NCI-H2029 (cell line): Measurements from ENCODE around the gene SLX4IP.

ENCODE experiments used
- DNase-seq: peaks from one replicate; lab custom pipeline; 2025; lab: John Stamatoyannopoulos, UW

SLX4IP gene

GRCh38 chr20:10635476-10636208 is 200.5 kb downstream of the SLX4IP start:
- no peak for DNase-seq

GRCh38 chr20:10636326-10636818 is 201.3 kb downstream of the SLX4IP start:
- DNase-seq = no peak

- DNase-seq = no peak
Measured at GRCh38 chr20:10637031-10637559, 202.0 kb downstream of the SLX4IP start.

DNA sequence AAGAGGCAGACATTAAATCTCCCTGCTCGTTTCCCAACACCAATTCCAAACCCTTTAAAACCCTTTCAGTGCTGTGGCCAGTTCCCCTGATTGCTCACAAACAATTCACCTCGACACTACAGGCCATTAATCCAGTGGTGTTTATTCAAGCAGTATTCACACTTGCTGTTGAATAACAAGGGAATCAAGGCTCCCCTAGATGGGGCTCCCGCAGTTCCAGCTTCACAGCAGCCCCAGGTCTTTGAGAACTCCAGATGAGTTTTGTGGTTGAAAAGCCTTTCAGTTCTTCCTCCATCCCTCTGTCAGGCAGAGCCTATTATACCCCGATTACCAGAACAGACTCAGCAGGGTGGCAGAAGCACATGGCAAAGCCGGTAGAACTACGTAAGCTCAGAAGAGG is 202.5 kb downstream of the SLX4IP start:
- no peak for DNase-seq

- no peak for DNase-seq
Measured at GRCh38 chr20:10639077-10639736, 204.1 kb downstream of the SLX4IP start.

DNA sequence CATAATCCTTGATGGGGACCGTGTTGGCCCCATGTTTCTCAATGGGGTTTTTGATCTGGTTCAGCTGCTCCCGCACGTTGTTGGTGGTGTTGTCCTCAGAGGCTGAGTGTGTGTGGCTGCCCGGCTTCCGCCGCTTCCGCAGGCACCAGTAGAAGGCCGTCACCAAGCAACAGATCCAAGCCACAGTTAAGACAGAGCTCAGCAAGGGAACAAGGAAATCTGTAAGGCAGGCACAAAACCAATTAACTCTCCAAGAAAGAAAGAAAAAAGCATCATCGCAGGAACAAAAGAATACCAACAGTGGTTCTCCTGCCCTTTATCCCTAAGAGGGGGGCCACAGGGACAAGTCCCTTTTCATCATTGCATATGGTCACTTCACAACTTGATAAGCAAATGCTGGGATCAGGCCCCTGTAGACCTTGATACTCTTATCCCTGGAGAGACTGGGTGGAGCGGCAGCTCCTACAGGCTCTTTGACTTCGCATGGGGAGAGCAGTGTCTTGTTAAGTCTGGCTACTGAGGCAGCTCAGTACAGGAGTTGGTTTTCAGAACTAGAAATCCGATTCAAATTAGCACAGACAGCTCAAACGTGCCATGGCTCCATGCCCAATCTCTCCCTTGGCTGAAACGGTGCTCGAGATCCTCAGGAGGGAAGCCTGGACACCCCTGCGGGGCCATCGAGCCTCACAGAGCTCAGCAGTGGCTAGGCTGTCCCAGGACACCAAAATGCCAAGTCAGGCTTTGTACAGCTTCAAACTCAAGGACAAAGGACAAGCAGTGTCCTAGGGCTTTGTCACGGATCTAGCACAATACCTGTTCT is 204.8 kb downstream of the SLX4IP start:
- no peak for DNase-seq

- DNase-seq = no peak
Measured at GRCh38 chr20:10640897-10641296, 205.8 kb downstream of the SLX4IP start.

- DNase-seq = no peak
Measured at GRCh38 chr20:10641467-10641866, 206.4 kb downstream of the SLX4IP start.

DNA sequence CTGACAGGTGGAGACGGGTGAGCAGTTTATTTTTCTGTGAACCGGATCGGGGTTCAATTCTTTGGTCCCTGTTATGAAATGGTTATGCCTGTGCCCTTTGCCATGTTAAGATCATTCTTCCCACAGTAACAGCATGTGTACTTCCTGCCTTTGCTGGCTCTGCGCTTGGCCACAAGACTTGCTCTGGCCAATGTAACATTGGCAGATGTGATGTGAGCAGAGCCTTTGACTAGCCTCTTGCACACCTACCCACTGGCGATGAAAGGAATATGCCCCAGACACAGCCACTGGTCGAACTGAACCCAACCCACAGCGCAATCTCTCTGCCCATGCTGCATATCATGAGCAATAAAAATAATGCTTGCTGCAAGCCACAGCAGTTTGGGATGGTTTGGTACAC is 206.8 kb downstream of the SLX4IP start:
- DNase-seq = no peak

DNA sequence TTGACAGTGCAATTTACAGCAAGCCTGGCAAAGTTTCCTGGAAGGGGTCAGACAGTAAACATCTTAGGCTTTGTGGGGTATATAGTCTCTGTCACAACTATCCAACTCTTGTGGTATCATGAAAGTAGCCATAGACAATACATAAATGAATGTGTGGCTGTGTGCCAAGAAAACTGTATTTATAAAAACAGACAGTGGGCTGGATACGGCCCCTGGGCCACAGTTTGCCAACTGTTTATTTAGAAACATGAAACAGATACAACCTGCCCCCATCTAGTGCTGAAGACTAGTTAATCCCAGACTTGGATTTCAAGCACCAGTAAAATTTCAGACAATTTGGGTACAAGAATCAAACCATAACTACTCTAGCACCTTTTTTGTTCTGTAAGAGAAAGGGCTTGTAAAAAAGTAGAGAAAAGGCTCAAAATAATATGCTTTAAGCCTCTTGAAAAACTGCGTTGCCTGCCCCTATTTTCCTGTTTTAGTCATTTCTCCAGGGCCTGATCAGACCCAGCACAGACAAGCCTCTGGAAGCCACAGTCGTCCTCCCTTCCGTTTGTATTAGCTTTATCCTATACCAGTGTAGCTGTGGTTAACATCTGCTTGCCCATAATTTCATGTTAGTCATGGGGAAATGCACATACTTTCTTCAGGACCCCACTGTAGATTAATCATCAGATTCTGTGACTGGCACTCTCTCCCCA is 207.9 kb downstream of the SLX4IP start:
- no peak for DNase-seq

DNA sequence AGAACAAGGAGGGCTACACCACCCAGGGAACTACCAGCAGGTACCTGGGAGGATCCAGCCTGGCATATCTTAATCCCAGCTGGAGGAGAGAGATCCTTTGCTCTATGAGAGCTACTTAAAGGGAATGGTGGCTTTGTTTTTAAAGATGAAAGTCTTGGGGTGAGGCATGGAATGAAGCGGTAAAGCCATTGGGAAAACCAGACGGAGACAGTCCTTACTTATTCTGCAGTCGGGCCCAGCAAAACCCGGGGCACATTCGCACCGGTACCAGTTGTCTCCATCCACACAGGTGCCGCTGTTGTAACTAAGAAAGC is 208.4 kb downstream of the SLX4IP start:
- no peak for DNase-seq

DNA sequence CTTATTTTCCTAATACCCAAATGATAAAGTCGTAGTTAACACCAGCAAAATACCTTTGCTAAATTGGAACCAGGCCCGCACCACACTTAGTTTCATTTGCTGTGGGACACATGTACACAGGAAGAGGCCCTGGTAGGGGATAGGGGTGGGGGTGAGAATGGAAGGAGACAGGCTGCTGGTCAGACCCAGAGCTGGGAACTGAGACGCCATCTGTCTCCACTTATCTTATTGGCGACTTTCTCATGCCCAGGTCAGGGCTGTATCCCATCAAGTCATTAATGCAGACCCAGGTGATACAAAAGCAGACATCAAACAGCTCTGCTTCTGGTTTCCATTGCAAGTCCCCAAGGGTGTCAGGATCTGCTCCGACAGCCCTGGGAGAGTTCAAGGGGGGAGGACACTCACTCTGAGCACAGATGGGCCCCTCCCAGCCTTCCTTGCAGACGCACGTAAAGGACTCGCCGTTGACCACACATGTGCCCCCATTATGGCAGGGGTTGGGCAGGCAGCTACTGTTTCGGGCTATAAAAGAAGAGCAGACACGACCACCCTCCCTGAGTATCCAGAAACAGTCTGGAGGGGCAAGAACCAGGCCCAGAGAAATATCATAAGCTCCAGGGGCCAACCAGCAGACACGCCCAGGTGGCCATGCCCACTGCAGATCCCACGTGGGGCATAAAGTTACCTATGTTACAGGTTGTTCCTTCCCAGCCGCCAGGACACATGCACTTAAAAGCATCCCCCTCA is 209.5 kb downstream of the SLX4IP start:
- DNase-seq = no peak

- DNase-seq = no peak
Measured at GRCh38 chr20:10645205-10645570, 210.1 kb downstream of the SLX4IP start.

GRCh38 chr20:10646006-10646405 is 210.9 kb downstream of the SLX4IP start:
- DNase-seq = no peak

GRCh38 chr20:10646886-10647420 is 211.8 kb downstream of the SLX4IP start:
- DNase-seq = no peak

DNA sequence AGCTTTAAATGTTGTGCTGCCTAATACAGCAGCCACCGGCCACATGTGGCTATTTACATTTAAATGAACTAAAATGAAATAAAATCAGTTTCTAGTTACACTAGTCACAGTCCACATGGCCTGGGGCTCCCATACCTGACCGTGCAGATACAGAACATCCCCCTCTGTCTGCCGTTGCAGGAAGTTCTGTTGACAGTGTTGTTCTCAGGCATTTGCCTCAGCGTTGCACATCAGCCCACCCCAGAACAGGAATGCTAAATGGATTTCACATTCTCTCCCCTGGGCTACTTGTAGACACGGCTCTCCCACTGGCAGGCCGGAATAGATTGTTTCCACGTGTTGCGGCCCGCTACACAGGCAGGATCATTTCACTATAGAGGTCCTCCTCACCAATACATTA is 212.4 kb downstream of the SLX4IP start:
- DNase-seq = no peak

DNA sequence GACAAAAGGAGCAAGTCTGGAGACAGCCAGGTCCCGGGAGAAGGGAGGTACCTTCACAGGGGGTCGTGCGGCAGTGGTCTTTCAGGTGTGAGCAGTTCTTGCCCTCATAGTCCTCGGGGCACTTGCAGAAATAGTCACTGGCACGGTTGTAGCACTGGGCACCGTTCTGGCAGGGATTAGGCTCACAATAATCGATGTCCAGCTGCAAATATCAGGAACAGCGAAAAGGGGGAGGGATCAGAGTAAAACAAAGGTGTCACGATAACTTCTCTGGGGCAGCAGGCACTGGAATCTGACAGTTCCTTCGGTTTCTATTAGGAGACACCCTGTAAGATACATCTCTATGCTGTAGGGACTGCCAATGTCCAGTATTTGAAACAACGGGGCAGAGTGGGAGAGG is 212.8 kb downstream of the SLX4IP start:
- DNase-seq = no peak

GRCh38 chr20:10648651-10649050 is 213.5 kb downstream of the SLX4IP start:
- DNase-seq = no peak

DNA sequence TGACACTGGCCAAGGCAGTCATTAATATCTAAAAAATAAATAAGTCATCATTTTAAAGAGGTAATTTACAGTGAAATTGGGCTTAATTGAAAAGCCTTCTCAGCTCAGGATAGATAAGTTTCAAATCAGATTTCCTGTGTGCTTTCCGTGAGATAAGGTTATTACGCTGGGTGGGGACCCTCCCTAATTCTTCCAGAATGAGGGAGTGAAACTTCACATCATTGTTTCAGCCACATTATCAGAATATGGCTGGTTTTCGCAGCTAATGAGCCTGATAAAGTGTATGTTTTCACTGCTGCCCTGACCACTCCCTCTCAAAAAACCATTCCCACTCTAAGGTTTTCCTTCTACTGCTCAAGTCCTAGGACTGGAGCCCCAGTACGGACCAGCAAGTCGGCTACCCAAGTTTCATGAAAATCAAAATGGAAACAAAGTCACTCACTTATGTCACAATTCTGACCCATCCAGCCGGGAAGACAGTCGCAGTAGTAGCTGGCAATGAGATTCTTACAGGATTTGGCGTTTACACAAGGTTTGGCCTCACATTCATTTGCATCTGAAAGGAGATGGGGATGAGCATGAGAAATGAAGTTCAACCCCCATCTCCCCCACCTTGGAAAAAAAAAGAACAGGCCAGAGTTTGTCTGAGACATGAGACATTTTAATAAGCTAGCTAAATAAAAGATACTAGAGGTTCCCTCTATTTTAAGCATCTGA is 214.1 kb downstream of the SLX4IP start:
- no peak for DNase-seq

GRCh38 chr20:10649797-10650160 is 214.7 kb downstream of the SLX4IP start:
- no peak for DNase-seq
